Stomach (tissue), 9 donors: ENCODE measurements around the gene CTSA. TPM values are rescaled to one million over a fixed set of nuclear protein-coding genes. Genes with fewer than 3 reads are reported as not detected.

ENCODE experiments used
- DNase-seq, 2 donors: peaks; one replicate each; pipeline versions ENCODE4 v3.0.0 to v3.0.0-alpha.2; 2013 to 2019
- H3K27ac ChIP-seq, 5 donors: fragments of 200-600 bp in 4 of 5; sonication (generic) in 4 of 5; one replicate each; pipeline ENCODE4 v1.5.1; 2013 to 2019; ENCODE audit warnings: mild to moderate bottlenecking in 1 of 5, moderate library complexity in 1 of 5
- H3K27me3 ChIP-seq, 3 donors: fragments of 200-600 bp; sonication (generic); one replicate each; pipeline ENCODE4 v1.5.1; 2017 to 2019; ENCODE audit warnings: mixed run types in 1 of 3
- H3K36me3 ChIP-seq, 4 donors: fragments of 200-600 bp; sonication (generic); 1 replicate in 3 of 4; 2 replicates in 1 of 4; pipeline ENCODE4 v1.5.1; 2016 to 2019
- H3K4me1 ChIP-seq, 4 donors: fragments of 200-600 bp; sonication (generic); one replicate each; pipeline ENCODE4 v1.5.1; 2016 to 2019
- H3K4me3 ChIP-seq, 4 donors: fragments of 200-600 bp; sonication (generic) in 3 of 4; one replicate each; pipeline ENCODE4 v1.5.1; 2016 to 2019; ENCODE audit warnings: mild to moderate bottlenecking in 1 of 4
- H3K9me3 ChIP-seq, 4 donors: fragments of 200-600 bp; sonication (generic); one replicate each; pipeline ENCODE4 v1.5.1; 2016 to 2019
- CTCF ChIP-seq, 7 experiments: fragments of 450-650 bp in 4 of 7; fragments of 200-600 bp in 3 of 7; sonication (generic) in 3 of 7; IDR thresholded peaks; one replicate each; pipeline ENCODE4 v1.5.1; 2016 to 2019; ENCODE audit warnings: antibody characterized with exemption in 7 of 7, control low read depth in 2 of 7, mild to moderate bottlenecking in 1 of 7
- EP300 ChIP-seq: sonication (generic); formaldehyde crosslinking; IDR thresholded peaks from one replicate; pipeline ENCODE4 v1.6.1; 2017; ENCODE audit warnings: antibody characterized with exemption
- POLR2A ChIP-seq, 4 donors: fragments of 450-650 bp; IDR thresholded peaks; one replicate each; pipeline ENCODE4 v1.6.1; 2016; ENCODE audit warnings: antibody characterized with exemption in 4 of 4, control low read depth in 2 of 4, mild to moderate bottlenecking in 1 of 4, moderate library complexity in 1 of 4
- POLR2AphosphoS5 ChIP-seq, 3 donors: sonication (generic); formaldehyde crosslinking; IDR thresholded peaks; one replicate each; pipeline ENCODE4 v1.6.1; 2016; ENCODE audit warnings: antibody characterized with exemption in 3 of 3
- WGBS, 5 donors: extraction: QIAGEN DNeasy Blood & Tissue Kit in 3 of 5; methylation state at CpG; one replicate each; pipeline versions ENCODE4 v1.1.5 to v1.1.7; 2013 to 2018; 5-methylcytosine and 5-hydroxymethylcytosine counted together
- intact Hi-C: fragments of 100-400 bp; cut with DNase I; formaldehyde crosslinking; loops from one replicate; pipeline ENCODE4 v1.15.1; 2023; ENCODE audit warnings: low total_unique reads
- polyA plus RNA-seq, 3 donors: library from polyadenylated mRNA; stranded (reverse); fragments of 200-250 nt; gene quantifications; one replicate each; pipeline ENCODE4 v1.2.3, GENCODE V29; 2013
- total RNA-seq, 5 donors: library from RNA; depleted of rRNA; stranded (reverse); fragments of >200 nt; gene quantifications; one replicate each; pipeline versions ENCODE4 v1.1.0 to v1.2.3, GENCODE V29; 2014 to 2016
- donor health status: healthy with polysubstance abuse.
- donor health status: Bipolar disorder and iron deficiency.
- donor health status: healthy.

CTSA gene
- total and polyA plus RNA-seq, 8 donors = 29.9 to 292 (median 68.7) TPM

GRCh38 chr20:45892049-45892825, 1.1 kb downstream of the CTSA start:
- TF ChIP-seq POLR2AphosphoS5 (IDR thresholded peaks at IDR 0.05) (no peak), POLR2A (IDR thresholded peaks at IDR 0.05) (no peak), EP300 (no peak), CTCF (IDR thresholded peaks at IDR 0.05) (no peak)
- Histone ChIP-seq H3K27ac (peak overlapping the region in 4 of 5 donors; percentile 83 to 88 (median 87)), H3K36me3 (peaks cover 41 to 66% (median 57%) of the 10 kb centered on the region in 4 donors), H3K4me1 (peaks cover 15 to 50% (median 42%) of the 10 kb centered on the region in 4 donors), H3K27me3 (no peaks in the 10 kb centered on the region), H3K4me3 (peak overlapping the region; percentile 65 to 92 (median 74)), H3K9me3 (no peaks in the 10 kb centered on the region)
- peak; percentile 28 to 41 for DNase-seq
- WGBS, 5 donors = 73 to 85% (median 78%) methylated on average over 9 of the region's 9 CpGs
- intact Hi-C loops = no loop called here

DNA sequence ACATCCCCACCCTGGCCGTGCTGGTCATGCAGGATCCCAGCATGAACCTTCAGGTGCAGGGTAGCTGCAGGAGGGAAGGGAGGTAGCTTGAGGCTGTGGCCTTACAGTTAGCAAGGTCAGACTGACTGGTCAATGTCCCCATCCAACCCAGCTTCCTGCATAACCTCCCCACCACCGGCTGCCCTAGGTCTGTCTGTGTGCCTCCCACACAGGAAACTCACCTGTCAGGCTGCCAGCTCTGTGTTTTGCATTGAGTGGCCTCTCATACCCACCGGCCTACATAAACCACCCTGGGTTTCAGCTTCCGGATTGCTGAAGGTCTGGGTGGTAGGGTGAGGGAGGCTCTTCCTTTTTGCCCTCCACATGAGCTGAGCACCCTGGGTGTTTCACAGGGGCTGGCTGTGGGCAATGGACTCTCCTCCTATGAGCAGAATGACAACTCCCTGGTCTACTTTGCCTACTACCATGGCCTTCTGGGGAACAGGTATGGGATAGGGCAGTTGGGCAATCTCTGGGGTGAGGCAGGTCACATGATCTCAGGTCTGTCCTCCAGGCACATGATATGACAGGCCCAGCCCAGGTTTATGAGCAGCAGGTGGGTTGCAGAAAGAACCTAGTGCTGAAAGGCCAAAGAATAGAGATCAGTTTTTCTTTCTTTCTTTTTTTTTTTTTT, 1.8 kb downstream of the CTSA start:
- DNase-seq = no peak
- Histone ChIP-seq H3K9me3 (no peaks in the 10 kb centered on the region), H3K4me1 (peaks cover 15 to 46% (median 42%) of the 10 kb centered on the region in 4 donors), H3K27me3 (no peaks in the 10 kb centered on the region), H3K36me3 (peaks cover 41 to 66% (median 61%) of the 10 kb centered on the region in 4 donors), H3K4me3 (peak overlapping the region in 2 of 4 donors; percentile 65 to 92), H3K27ac (peak overlapping the region in 2 of 5 donors; percentile 43 to 87)
- TF ChIP-seq CTCF (IDR thresholded peaks at IDR 0.05) = no peak
- TF ChIP-seq EP300 = no peak
- no peak for TF ChIP-seq POLR2AphosphoS5 (IDR thresholded peaks at IDR 0.05)
- TF ChIP-seq POLR2A (IDR thresholded peaks at IDR 0.05) = no peak
- intact Hi-C loops = no loop called here
- 72 to 87% (median 78%) methylated on average over 3 to 4 of the region's 4 CpGs for WGBS, 5 donors

- H3K9me3 ChIP-seq = no peaks in the 10 kb centered on the region
- no peaks in the 10 kb centered on the region for H3K27me3 ChIP-seq
- no peak overlapping the region for H3K27ac ChIP-seq
- peaks cover 15 to 42% (median 39%) of the 10 kb centered on the region in 4 donors for H3K4me1 ChIP-seq
- DNase-seq = no peak
- peaks cover 38 to 66% (median 64%) of the 10 kb centered on the region in 4 donors for H3K36me3 ChIP-seq
- H3K4me3 ChIP-seq = no peak overlapping the region
- WGBS, 5 donors = 91 to 93% (median 93%) methylated on average over 4 of the region's 4 CpGs
- intact Hi-C loops = no loop called here
- TF ChIP-seq EP300 (no peak), POLR2A (IDR thresholded peaks at IDR 0.05) (no peak), CTCF (IDR thresholded peaks at IDR 0.05) (no peak)
Measured at GRCh38 chr20:45893831-45894230, 2.7 kb downstream of the CTSA start.

GRCh38 chr20:45894797-45895196, 3.7 kb downstream of the CTSA start:
- no peaks in the 10 kb centered on the region for H3K9me3 ChIP-seq
- intact Hi-C loops = no loop called here
- TF ChIP-seq POLR2A (IDR thresholded peaks at IDR 0.05) (no peak), CTCF (IDR thresholded peaks at IDR 0.05) (no peak), POLR2AphosphoS5 (IDR thresholded peaks at IDR 0.05) (no peak), EP300 (no peak)
- peaks cover 13 to 33% (median 32%) of the 10 kb centered on the region in 4 donors for H3K4me1 ChIP-seq
- H3K4me3 ChIP-seq = no peak overlapping the region
- no peak for DNase-seq
- no peak overlapping the region for H3K27ac ChIP-seq
- peaks cover 38 to 75% (median 74%) of the 10 kb centered on the region in 4 donors for H3K36me3 ChIP-seq
- no peaks in the 10 kb centered on the region for H3K27me3 ChIP-seq
- WGBS, 5 donors = 76 to 90% (median 80%) methylated on average over 10 to 12 of the region's 12 CpGs
